ENCODE measurements around the gene C1GALT1. TPM values are rescaled to one million over a fixed set of nuclear protein-coding genes. Genes with fewer than 3 reads are reported as not detected.

C1GALT1 gene
- total RNA-seq, 1 experiment from 2014 or later, result 27.2 TPM

DNA sequence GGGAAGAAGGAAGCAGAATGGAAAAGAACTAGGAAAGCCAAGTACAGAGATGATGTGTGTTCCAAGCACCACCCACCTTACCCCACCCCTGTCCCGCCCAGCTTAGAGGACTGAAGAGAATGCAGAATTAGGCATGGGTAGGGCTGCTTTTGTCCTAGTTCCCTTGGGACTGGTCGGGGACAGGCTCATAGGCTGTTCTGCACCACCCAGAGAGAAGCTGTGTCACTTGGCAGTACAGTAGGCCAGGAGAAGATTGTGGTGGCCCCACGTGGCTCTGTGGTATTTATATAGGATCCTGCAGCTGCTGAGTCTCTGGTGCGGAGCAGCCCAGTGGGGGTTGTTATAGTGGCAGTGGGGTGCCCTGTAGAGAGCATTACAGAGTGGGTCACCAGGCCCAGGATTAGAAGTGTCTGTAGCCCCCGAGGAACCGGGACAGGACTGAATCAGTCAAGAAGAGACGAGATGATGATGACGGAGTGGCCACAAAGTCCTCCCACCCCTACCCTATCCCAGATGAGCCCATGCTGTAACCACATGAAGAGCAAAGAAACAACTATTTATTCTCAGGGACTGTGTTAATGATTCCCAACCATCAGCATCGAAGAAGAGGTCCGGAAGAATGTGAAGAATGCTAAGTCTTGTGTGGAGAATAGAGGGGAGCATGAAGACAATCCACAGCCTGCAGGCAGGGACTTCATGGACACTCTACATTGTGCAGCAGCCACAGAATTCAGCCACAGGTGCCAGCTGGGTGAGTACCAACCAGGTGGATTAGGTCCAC is 88.9 kb downstream of the C1GALT1 start:
- intact Hi-C loops (cut with micrococcal nuclease), result no loop called here
- CTCF ChIA-PET, result no interaction called here
- Histone ChIP-seq H3K4me3 (replicated peaks in 1 of 2; ENCODE audit: low read depth in 1 of 2, low read length in 2 of 2) (no peak overlapping the region), H3K9me3 (ENCODE audit: control insufficient read depth in 1 of 2, insufficient read depth in 1 of 2, low read depth in 1 of 2, low read length in 2 of 2) (no peaks in the 10 kb centered on the region), H3K4me1 (ENCODE audit: control insufficient read depth in 1 of 2, insufficient read depth in 2 of 2, low read length in 2 of 2) (peaks cover 0 to 4% of the 10 kb centered on the region in 2 experiments; a peak in 1 of 4 replicates), H3K9me2 (ENCODE audit: insufficient read depth) (no peaks in the 10 kb centered on the region), H3K27me3 (ENCODE audit: insufficient read depth, low read length) (no peaks in the 10 kb centered on the region), H3K4me2 (ENCODE audit: low read length) (no peak overlapping the region), H3K36me3 (ENCODE audit: control insufficient read depth in 1 of 2, insufficient read depth in 2 of 2, low read length in 2 of 2) (no peaks in the 10 kb centered on the region), H2AFZ (ENCODE audit: low read depth, low read length, poor library complexity, severe bottlenecking) (no peak overlapping the region), H3K79me2 (ENCODE audit: insufficient read depth, low read length) (no peaks in the 10 kb centered on the region), H4K20me1 (ENCODE audit: insufficient read depth) (no peaks in the 10 kb centered on the region), H3K27ac (ENCODE audit: low read depth, low read length) (no peak overlapping the region), H3K9ac (ENCODE audit: low read length) (no peak overlapping the region)
- ATAC-seq (no peak), DNase-seq (ENCODE audit: low read depth, low spot score) (no peak)
- no TSS peak for BruUV-seq (replicated peaks)
- RAD21 ChIA-PET (ENCODE audit: low non-redundant PET in 1 of 2, low total read pairs in 2 of 2, uncharacterized antibody in 2 of 2, unreplicated experiment in 2 of 2), result no interaction called here
- POLR2A ChIA-PET, result no interaction called here
- no peak for TF ChIP-seq POLR2A (IDR thresholded peaks at IDR 0.05; ENCODE audit: borderline replicate concordance, extremely low read depth, insufficient read depth, insufficient read length)
- TF ChIP-seq SRF (IDR thresholded peaks at IDR 0.05; ENCODE audit: low read depth), result no peak
- TF ChIP-seq, protein P1, sequence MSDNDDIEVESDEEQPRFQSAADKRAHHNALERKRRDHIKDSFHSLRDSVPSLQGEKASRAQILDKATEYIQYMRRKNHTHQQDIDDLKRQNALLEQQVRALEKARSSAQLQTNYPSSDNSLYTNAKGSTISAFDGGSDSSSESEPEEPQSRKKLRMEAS (IDR thresholded peaks at IDR 0.05), result no peak
- no peak for TF ChIP-seq EZH2 (IDR thresholded peaks at IDR 0.05)
- TF ChIP-seq RAD21 (IDR thresholded peaks at IDR 0.05; ENCODE audit: low read depth), result no peak
- TF ChIP-seq ZFX (IDR thresholded peaks at IDR 0.05), result no peak
- no peak for TF ChIP-seq POLR2AphosphoS5 (IDR thresholded peaks at IDR 0.05; ENCODE audit: low read depth, low read length)
- no peak for TF ChIP-seq JUND (IDR thresholded peaks at IDR 0.05)
- no peak for TF ChIP-seq SP1 (IDR thresholded peaks at IDR 0.05; ENCODE audit: low read depth)
- TF ChIP-seq, protein P2, sequence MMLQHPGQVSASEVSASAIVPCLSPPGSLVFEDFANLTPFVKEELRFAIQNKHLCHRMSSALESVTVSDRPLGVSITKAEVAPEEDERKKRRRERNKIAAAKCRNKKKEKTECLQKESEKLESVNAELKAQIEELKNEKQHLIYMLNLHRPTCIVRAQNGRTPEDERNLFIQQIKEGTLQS (IDR thresholded peaks at IDR 0.05), result no peak
- TF ChIP-seq EZH2phosphoT487 (IDR thresholded peaks at IDR 0.05; ENCODE audit: borderline replicate concordance), result no peak
- TF ChIP-seq ZBTB33 (IDR thresholded peaks at IDR 0.05; ENCODE audit: extremely low read depth, insufficient replicate concordance, low read length), result no peak
- no peak for TF ChIP-seq FOSL1 (IDR thresholded peaks at IDR 0.05; ENCODE audit: low read depth)

Measured in HCT116 (cell line).